Measurements from ENCODE around the gene ADAMTS9.

Gene ADAMTS9

GRCh38 chr3:64490180-64490724, 197.5 kb downstream of the ADAMTS9 start:
- no peak for DNase-seq (ENCODE audit: low spot score)

- DNase-seq (ENCODE audit: low spot score), result peak; percentile 85
These were observed 198.3 kb downstream of the ADAMTS9 start for GRCh38 chr3:64489361-64490044.

GRCh38 chr3:64488939-64489338, 198.9 kb downstream of the ADAMTS9 start:
- DNase-seq (ENCODE audit: low spot score), result no peak

- peak; percentile 71 for DNase-seq (ENCODE audit: low spot score)
These were observed 203.4 kb downstream of the ADAMTS9 start for GRCh38 chr3:64484289-64484992.

- DNase-seq (ENCODE audit: low spot score), result no peak
These were observed 204.3 kb downstream of the ADAMTS9 start for GRCh38 chr3:64483467-64483866.

- DNase-seq (ENCODE audit: low spot score), result no peak
These were observed 212.8 kb downstream of the ADAMTS9 start for GRCh38 chr3:64475037-64475436.

GRCh38 chr3:64473466-64473865, 214.3 kb downstream of the ADAMTS9 start:
- no peak for DNase-seq (ENCODE audit: low spot score)

- no peak for DNase-seq (ENCODE audit: low spot score)
These were observed 217.4 kb downstream of the ADAMTS9 start for GRCh38 chr3:64470436-64470835.

- DNase-seq (ENCODE audit: low spot score), result no peak
These were observed 220.4 kb downstream of the ADAMTS9 start for GRCh38 chr3:64467255-64467944.

Small RNA genes lying within 50 kb of the gene (small RNA-seq; reads per million reads assigned to genes)
- 0 reads per million in 2 experiments for gene RNU6-739P
